Activated CD4-positive, alpha-beta T cell treated with anti-CD3 and anti-CD28 coated beads for 48 hours (primary cell): ENCODE measurements around the gene SLC36A2.
"Not testable (repeated sequence)": the region's sequence is repeated elsewhere in the genome, so short reads cannot be mapped to it uniquely, and the experiment has no call there.

Source experiments
- DNase-seq: peaks from one replicate; pipeline ENCODE4 v3.0.0-alpha.2; 2020

The SLC36A2 gene

GRCh38 chr5:151320481-151320880 is 26.9 kb downstream of the SLC36A2 start:
- DNase-seq: no peak

GRCh38 chr5:151318850-151319732 is 28.3 kb downstream of the SLC36A2 start:
- DNase-seq: no peak

GRCh38 chr5:151317871-151318270 is 29.5 kb downstream of the SLC36A2 start:
- no peak for DNase-seq

GRCh38 chr5:151315998-151316597 is 31.3 kb downstream of the SLC36A2 start:
- peak; percentile 74 for DNase-seq

GRCh38 chr5:151313357-151313756 is 34.0 kb downstream of the SLC36A2 start:
- no peak for DNase-seq

- no peak for DNase-seq
Observed at GRCh38 chr5:151312756-151313324, 34.5 kb downstream of the SLC36A2 start.

- DNase-seq: no peak
Observed at GRCh38 chr5:151310932-151311331, 36.4 kb downstream of the SLC36A2 start.

GRCh38 chr5:151309821-151310220 is 37.5 kb downstream of the SLC36A2 start:
- not testable (repeated sequence) for DNase-seq

GRCh38 chr5:151309266-151309665 is 38.1 kb downstream of the SLC36A2 start:
- DNase-seq: not testable (repeated sequence)

GRCh38 chr5:151303666-151304065 is 43.7 kb downstream of the SLC36A2 start, which contains the start of gene SLC36A3:
Gene SLC36A3, minus strand, starts transcription at chr5:151303766. Its CDS starts 412 bp downstream, at chr5:151303354.
- DNase-seq: no peak

GRCh38 chr5:151298063-151298855 is 49.1 kb downstream of the SLC36A2 start:
- peak; percentile 19 for DNase-seq

- DNase-seq: no peak
Observed at GRCh38 chr5:151296974-151297373, 50.4 kb downstream of the SLC36A2 start.

- DNase-seq: no peak
Observed at GRCh38 chr5:151296478-151296830, 50.9 kb downstream of the SLC36A2 start.

GRCh38 chr5:151295791-151296477 is 51.4 kb downstream of the SLC36A2 start:
- no peak for DNase-seq

GRCh38 chr5:151295138-151295537 is 52.2 kb downstream of the SLC36A2 start:
- DNase-seq: no peak

GRCh38 chr5:151293624-151294023 is 53.7 kb downstream of the SLC36A2 start:
- DNase-seq: no peak

GRCh38 chr5:151288180-151288579 is 59.2 kb downstream of the SLC36A2 start:
- DNase-seq: no peak

- DNase-seq: no peak
Observed at GRCh38 chr5:151286246-151286645, 61.1 kb downstream of the SLC36A2 start.

- DNase-seq: no peak
Observed at GRCh38 chr5:151285683-151286082, 61.7 kb downstream of the SLC36A2 start.

GRCh38 chr5:151284392-151284967 is 62.9 kb downstream of the SLC36A2 start:
- peak; percentile 25 for DNase-seq

- no peak for DNase-seq
Observed at GRCh38 chr5:151283120-151283825, 64.1 kb downstream of the SLC36A2 start.
